OCI-LY7 (cell line): ENCODE data around the gene ARL9.

Experiments used
- CTCF ChIP-seq: fragments of 200-600 bp; sonication (generic); conservative IDR thresholded peaks from 2 replicates; pipeline ENCODE4 v1.5.1; 2014; ENCODE audit warnings: mild to moderate bottlenecking, antibody characterized with exemption, low read length, moderate library complexity, mixed read lengths
- EZH2phosphoT487 ChIP-seq: fragments of 200-600 bp; sonication (generic); IDR thresholded peaks from 2 replicates; pipeline ENCODE4 v1.6.1; 2018; ENCODE audit warnings: low read depth, borderline replicate concordance, mild to moderate bottlenecking, mixed run types, antibody characterized with exemption, low read length, moderate library complexity, mixed read lengths

GRCh38 chr4:56552273-56552672, 46.7 kb downstream of the ARL9 start:
- no peak for TF ChIP-seq CTCF
- no peak for TF ChIP-seq EZH2phosphoT487
